Neural cell (in vitro differentiated cells): Measurements from ENCODE around the gene PABPC5. TPM values are rescaled to one million over a fixed set of nuclear protein-coding genes. Genes with fewer than 3 reads are reported as not detected.

Source experiments
- H2AFZ ChIP-seq: fragments of 200-600, 300-800 bp; sonication (generic), shearing (Covaris generic); 2 replicates; pipeline ENCODE4 v1.6.0; 2014; ENCODE audit warnings: low read depth, mild to moderate bottlenecking, antibody characterized with exemption, low read length, moderate library complexity
- H3F3A ChIP-seq: fragments of 200-600 bp; shearing (Covaris generic); 2 replicates; pipeline ENCODE4 v1.6.1; 2016; ENCODE audit warnings: mild to moderate bottlenecking, moderate library complexity, mixed read lengths, antibody characterized with exemption, low read length; ENCODE audit not compliant: insufficient read depth, poor library complexity, severe bottlenecking
- H3K27ac ChIP-seq: fragments of 200-600, 300-800 bp; sonication (generic), shearing (Covaris generic); 2 replicates; pipeline ENCODE4 v1.5.1; 2014; ENCODE audit warnings: mild to moderate bottlenecking, low read length, moderate library complexity
- H3K27me3 ChIP-seq: fragments of 300-800, 200-600 bp; sonication (generic), shearing (Covaris generic); 2 replicates; pipeline ENCODE4 v1.6.0; 2014; ENCODE audit warnings: mild to moderate bottlenecking, low read depth, low read length, moderate library complexity; ENCODE audit not compliant: insufficient read depth
- H3K36me3 ChIP-seq: fragments of 300-800, 200-600 bp; sonication (generic), shearing (Covaris generic); 2 replicates; pipeline ENCODE4 v1.5.1; 2014; ENCODE audit warnings: mild to moderate bottlenecking, antibody characterized with exemption, low read length, moderate library complexity; ENCODE audit not compliant: insufficient read depth
- H3K4me2 ChIP-seq: fragments of 300-800, 200-600 bp; sonication (generic), shearing (Covaris generic); 2 replicates; pipeline ENCODE4 v1.6.0; 2014; ENCODE audit warnings: mild to moderate bottlenecking, low read length
- H3K4me3 ChIP-seq: fragments of 300-800, 200-600 bp; sonication (generic), shearing (Covaris generic); 2 replicates; pipeline ENCODE4 v1.5.1; 2014; ENCODE audit warnings: mild to moderate bottlenecking, low read length, moderate library complexity
- H3K79me2 ChIP-seq: fragments of 200-600 bp; shearing (Covaris generic); replicated peaks from 2 replicates; pipeline ENCODE4 v1.6.0; 2014; ENCODE audit warnings: mild to moderate bottlenecking, low read length, moderate library complexity; ENCODE audit not compliant: insufficient read depth
- H3K9ac ChIP-seq: fragments of 300-800, 200-600 bp; sonication (generic), shearing (Covaris generic); 2 replicates; pipeline ENCODE4 v1.6.1; 2016; ENCODE audit warnings: mild to moderate bottlenecking, low read length, mixed read lengths
- H3K9me2 ChIP-seq: fragments of 200-600 bp; shearing (Covaris generic); 2 replicates; pipeline ENCODE4 v1.6.1; 2016; ENCODE audit warnings: mild to moderate bottlenecking, low read length, mixed read lengths; ENCODE audit not compliant: insufficient read depth
- H3K9me3 ChIP-seq: fragments of 200-600, 300-800 bp; sonication (generic), shearing (Covaris generic); 2 replicates; pipeline ENCODE4 v1.6.1; 2016; ENCODE audit warnings: mild to moderate bottlenecking, mixed run types, low read length, moderate library complexity, mixed read lengths
- H4K20me1 ChIP-seq: fragments of 200-600 bp; shearing (Covaris generic); 2 replicates; pipeline ENCODE4 v1.6.1; 2016; ENCODE audit warnings: mild to moderate bottlenecking, mixed run types; ENCODE audit not compliant: insufficient read depth
- EP300 ChIP-seq: fragments of 450-650 bp; conservative IDR thresholded peaks from 2 replicates; pipeline ENCODE4 v1.6.1; 2014; ENCODE audit warnings: antibody characterized with exemption, mild to moderate bottlenecking, moderate library complexity; ENCODE audit not compliant: poor library complexity, severe bottlenecking
- EZH2 ChIP-seq: fragments of 200-600, 300-800 bp; shearing (Covaris generic), sonication (generic); IDR thresholded peaks from 2 replicates; pipeline ENCODE4 v1.6.1; 2014; ENCODE audit warnings: antibody characterized with exemption, low read length, borderline replicate concordance, mild to moderate bottlenecking; ENCODE audit not compliant: insufficient read depth, poor library complexity, severe bottlenecking
- MXI1 ChIP-seq: fragments of 450-650 bp; conservative IDR thresholded peaks from 2 replicates; pipeline ENCODE4 v1.6.1; 2014; ENCODE audit warnings: antibody characterized with exemption, mild to moderate bottlenecking; ENCODE audit not compliant: poor library complexity, severe bottlenecking
- POLR2AphosphoS5 ChIP-seq: IDR thresholded peaks from 2 replicates; pipeline ENCODE4 v1.6.1; 2012
- RAD21 ChIP-seq: fragments of 450-650 bp; conservative IDR thresholded peaks from 2 replicates; pipeline ENCODE4 v1.6.1; 2014; ENCODE audit warnings: antibody characterized with exemption, mild to moderate bottlenecking, moderate library complexity
- REST ChIP-seq: IDR thresholded peaks from 2 replicates; pipeline ENCODE4 v1.6.1; 2012; ENCODE audit warnings: borderline replicate concordance
- SMC3 ChIP-seq: fragments of 450-650 bp; conservative IDR thresholded peaks from 2 replicates; pipeline ENCODE4 v1.6.1; 2014; ENCODE audit warnings: antibody characterized with exemption, mild to moderate bottlenecking, moderate library complexity; ENCODE audit not compliant: poor library complexity
- TAF1 ChIP-seq: IDR thresholded peaks from 2 replicates; pipeline ENCODE4 v1.6.1; 2012; ENCODE audit warnings: low read depth
- polyA minus RNA-seq: library from RNA; depleted of rRNA, polyadenylated mRNA; stranded (reverse); fragments of >200 nt; gene quantifications from 2 replicates; pipeline ENCODE4 v1.2.3, GENCODE V29; 2014
- polyA plus RNA-seq: library from polyadenylated mRNA; depleted of rRNA; stranded (reverse); fragments of >200 nt; gene quantifications from 2 replicates; pipeline ENCODE4 v1.2.3, GENCODE V29; 2014
- TF ChIP-seq, protein P1 (sequence below): fragments of 450-650 bp; IDR thresholded peaks from 2 replicates; pipeline ENCODE4 v1.5.1; 2014; ENCODE audit warnings: antibody characterized with exemption, mild to moderate bottlenecking, moderate library complexity; ENCODE audit not compliant: poor library complexity, severe bottlenecking

Gene PABPC5
- 1.6 and 2.7 TPM in 2 replicates for polyA plus RNA-seq
- 5.0 and 6.1 TPM in 2 replicates for polyA minus RNA-seq

DNA sequence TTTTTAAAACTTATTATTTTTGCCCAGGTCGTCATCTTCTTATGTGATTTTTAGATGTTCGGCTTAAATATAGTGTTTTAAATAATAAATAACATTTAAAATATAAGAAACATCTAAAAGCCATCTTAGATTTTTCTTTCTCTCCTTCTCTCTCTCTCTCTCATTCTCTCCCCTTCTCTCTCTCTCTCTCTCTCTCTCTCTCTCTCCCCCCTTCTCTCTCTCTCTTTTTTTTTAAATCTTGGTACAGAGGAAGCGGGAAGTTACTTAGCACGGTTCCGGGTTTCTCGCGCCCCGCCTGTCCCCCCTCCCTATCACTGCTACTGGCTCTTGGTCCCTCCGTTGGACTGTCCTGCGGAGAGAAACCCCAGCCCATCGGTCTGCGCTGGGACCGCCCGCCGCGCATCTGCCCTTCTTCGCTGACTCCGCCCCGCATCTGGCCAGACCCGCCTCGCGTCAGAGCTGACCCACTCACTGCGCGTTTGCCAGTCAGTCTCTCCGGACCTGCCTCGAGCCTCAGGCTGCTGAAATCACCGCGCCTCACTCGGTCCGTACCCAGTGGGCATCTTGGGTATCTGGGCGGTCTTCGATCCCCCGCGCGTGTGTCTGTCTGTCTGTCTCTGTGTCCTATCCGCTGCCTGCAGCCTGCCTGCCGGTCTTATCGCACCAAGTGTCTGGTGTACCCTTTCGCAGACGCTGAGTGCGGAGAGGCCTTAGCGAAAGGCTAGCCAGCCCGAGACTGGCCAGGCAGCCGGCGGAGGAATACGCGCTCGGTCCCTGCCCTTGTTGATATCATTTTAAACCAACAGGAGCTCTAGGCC, at the start of gene PABPC5:
Gene PABPC5 (plus strand): TSS at position 489 of the 818 bp plus-strand sequence. CDS start 739 bp downstream, outside the sequence.
- no peaks in the 10 kb centered on the region for H3K9me2 ChIP-seq
- peak within 1 kb of the TSS; percentile 30 for H3K4me2 ChIP-seq
- no peaks in the 10 kb centered on the region for H3K9me3 ChIP-seq
- no peaks in the 10 kb centered on the region for H4K20me1 ChIP-seq
- H2AFZ ChIP-seq, result no peak within 1 kb of the TSS
- H3F3A ChIP-seq, result no peaks in the 10 kb centered on the region
- no peaks in the 10 kb centered on the region for H3K79me2 ChIP-seq
- H3K27me3 ChIP-seq, result no peaks in the 10 kb centered on the region
- TF ChIP-seq TAF1 (peak; percentile 56), POLR2AphosphoS5 (peak; percentile 31)
- TF ChIP-seq, protein P1, sequence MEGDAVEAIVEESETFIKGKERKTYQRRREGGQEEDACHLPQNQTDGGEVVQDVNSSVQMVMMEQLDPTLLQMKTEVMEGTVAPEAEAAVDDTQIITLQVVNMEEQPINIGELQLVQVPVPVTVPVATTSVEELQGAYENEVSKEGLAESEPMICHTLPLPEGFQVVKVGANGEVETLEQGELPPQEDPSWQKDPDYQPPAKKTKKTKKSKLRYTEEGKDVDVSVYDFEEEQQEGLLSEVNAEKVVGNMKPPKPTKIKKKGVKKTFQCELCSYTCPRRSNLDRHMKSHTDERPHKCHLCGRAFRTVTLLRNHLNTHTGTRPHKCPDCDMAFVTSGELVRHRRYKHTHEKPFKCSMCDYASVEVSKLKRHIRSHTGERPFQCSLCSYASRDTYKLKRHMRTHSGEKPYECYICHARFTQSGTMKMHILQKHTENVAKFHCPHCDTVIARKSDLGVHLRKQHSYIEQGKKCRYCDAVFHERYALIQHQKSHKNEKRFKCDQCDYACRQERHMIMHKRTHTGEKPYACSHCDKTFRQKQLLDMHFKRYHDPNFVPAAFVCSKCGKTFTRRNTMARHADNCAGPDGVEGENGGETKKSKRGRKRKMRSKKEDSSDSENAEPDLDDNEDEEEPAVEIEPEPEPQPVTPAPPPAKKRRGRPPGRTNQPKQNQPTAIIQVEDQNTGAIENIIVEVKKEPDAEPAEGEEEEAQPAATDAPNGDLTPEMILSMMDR, result no peak
- peak within 1 kb of the TSS; percentile 24 for H3K27ac ChIP-seq
- no peaks in the 10 kb centered on the region for H3K36me3 ChIP-seq
- peak within 1 kb of the TSS; percentile 70 for H3K4me3 ChIP-seq
- H3K9ac ChIP-seq, result peak within 1 kb of the TSS; percentile 60

DNA sequence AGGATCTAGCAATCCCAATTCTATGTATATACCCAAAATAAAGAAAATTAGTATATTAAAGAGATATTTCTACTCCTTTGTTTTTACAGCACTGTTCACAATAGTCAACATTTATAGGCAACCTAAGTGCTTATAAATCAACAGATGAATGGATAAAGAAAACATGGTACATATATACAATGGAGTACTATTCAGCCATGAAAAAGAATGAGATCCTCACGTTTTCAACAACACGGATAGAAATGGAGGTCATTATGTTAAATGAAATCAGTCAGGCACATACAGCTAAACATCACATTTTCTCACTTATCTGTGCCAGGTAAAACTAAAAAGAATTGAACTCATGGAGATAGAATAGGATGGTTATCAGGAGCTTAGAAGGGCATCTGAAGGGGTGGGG, 45.6 kb upstream of the PABPC5 start:
- H4K20me1 ChIP-seq, result no peaks in the 10 kb centered on the region
- H3K9me2 ChIP-seq, result no peaks in the 10 kb centered on the region
- no peaks in the 10 kb centered on the region for H3K27me3 ChIP-seq
- TF ChIP-seq TAF1 (no peak), EZH2 (no peak), EP300 (no peak)
- no peak overlapping the region for H3K9ac ChIP-seq
- no peaks in the 10 kb centered on the region for H3K9me3 ChIP-seq
- no peak overlapping the region for H3K4me2 ChIP-seq
- no peak overlapping the region for H2AFZ ChIP-seq
- H3K4me3 ChIP-seq, result no peak overlapping the region
- no peak overlapping the region for H3K27ac ChIP-seq
- H3F3A ChIP-seq, result no peaks in the 10 kb centered on the region
- H3K36me3 ChIP-seq, result no peaks in the 10 kb centered on the region
- H3K79me2 ChIP-seq, result no peaks in the 10 kb centered on the region

- Histone ChIP-seq H2AFZ (no peak overlapping the region), H3K79me2 (no peaks in the 10 kb centered on the region)
Observed at GRCh38 chrX:91414713-91415112, 19.9 kb upstream of the PABPC5 start.

More at GRCh38 chrX:91414713-91415112, 19.9 kb upstream of the PABPC5 start:
- no peak overlapping the region for H3K9ac ChIP-seq
- H3K36me3 ChIP-seq, result no peaks in the 10 kb centered on the region
- H3K27me3 ChIP-seq, result no peaks in the 10 kb centered on the region
- no peak for TF ChIP-seq MXI1
- TF ChIP-seq, protein P1, result no peak
- no peak for TF ChIP-seq REST
- no peak for TF ChIP-seq TAF1
- no peak for TF ChIP-seq SMC3
- no peak for TF ChIP-seq EZH2
- no peak for TF ChIP-seq POLR2AphosphoS5
- TF ChIP-seq EP300, result no peak
- no peak for TF ChIP-seq RAD21
- no peak overlapping the region for H3K27ac ChIP-seq
- no peaks in the 10 kb centered on the region for H4K20me1 ChIP-seq
- H3K4me3 ChIP-seq, result no peak overlapping the region
- no peaks in the 10 kb centered on the region for H3K9me2 ChIP-seq
- H3K4me2 ChIP-seq, result no peak overlapping the region
- H3K9me3 ChIP-seq, result no peaks in the 10 kb centered on the region
- no peaks in the 10 kb centered on the region for H3F3A ChIP-seq
